Measurements from ENCODE around the gene DCC.
"Not testable (repeated sequence)": the region's sequence is repeated elsewhere in the genome, so short reads cannot be mapped to it uniquely, and the experiment has no call there.

DCC gene

DNA sequence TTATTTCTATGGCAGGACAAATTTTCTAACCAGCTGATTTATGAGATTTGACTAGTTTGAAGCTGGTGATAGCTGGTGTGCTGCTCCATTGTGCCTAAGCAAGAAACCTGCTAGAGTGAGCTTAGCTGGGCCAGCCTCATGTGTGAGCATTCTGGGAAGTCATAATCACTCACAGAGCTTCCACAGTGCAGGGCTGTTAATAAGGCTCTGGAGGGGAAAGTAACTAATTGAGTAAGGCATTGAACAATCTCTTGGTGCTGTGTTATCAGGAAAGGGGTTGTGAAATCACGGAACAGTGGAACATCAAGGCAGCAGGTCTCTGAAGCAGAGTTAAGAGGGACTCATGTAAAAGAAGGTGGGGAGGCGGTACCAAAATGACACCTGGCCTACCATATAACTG lies 1111.9 kb downstream of the DCC start:
- no peaks in the 10 kb centered on the region for H3K4me1 Mint-ChIP-seq
- no peak for DNase-seq
- no peaks in the 10 kb centered on the region for H3K36me3 Mint-ChIP-seq (ENCODE audit: low read depth)
- no peaks in the 10 kb centered on the region for H3K27me3 Mint-ChIP-seq (ENCODE audit: low read depth, poor library complexity)
- no peaks in the 10 kb centered on the region for H3K9me3 Mint-ChIP-seq
- TF ChIP-seq, protein P1, sequence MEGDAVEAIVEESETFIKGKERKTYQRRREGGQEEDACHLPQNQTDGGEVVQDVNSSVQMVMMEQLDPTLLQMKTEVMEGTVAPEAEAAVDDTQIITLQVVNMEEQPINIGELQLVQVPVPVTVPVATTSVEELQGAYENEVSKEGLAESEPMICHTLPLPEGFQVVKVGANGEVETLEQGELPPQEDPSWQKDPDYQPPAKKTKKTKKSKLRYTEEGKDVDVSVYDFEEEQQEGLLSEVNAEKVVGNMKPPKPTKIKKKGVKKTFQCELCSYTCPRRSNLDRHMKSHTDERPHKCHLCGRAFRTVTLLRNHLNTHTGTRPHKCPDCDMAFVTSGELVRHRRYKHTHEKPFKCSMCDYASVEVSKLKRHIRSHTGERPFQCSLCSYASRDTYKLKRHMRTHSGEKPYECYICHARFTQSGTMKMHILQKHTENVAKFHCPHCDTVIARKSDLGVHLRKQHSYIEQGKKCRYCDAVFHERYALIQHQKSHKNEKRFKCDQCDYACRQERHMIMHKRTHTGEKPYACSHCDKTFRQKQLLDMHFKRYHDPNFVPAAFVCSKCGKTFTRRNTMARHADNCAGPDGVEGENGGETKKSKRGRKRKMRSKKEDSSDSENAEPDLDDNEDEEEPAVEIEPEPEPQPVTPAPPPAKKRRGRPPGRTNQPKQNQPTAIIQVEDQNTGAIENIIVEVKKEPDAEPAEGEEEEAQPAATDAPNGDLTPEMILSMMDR (IDR thresholded peaks at IDR 0.05) = no peak
- H3K27ac Mint-ChIP-seq = no peak overlapping the region
- H3K4me3 Mint-ChIP-seq = no peak overlapping the region

DNA sequence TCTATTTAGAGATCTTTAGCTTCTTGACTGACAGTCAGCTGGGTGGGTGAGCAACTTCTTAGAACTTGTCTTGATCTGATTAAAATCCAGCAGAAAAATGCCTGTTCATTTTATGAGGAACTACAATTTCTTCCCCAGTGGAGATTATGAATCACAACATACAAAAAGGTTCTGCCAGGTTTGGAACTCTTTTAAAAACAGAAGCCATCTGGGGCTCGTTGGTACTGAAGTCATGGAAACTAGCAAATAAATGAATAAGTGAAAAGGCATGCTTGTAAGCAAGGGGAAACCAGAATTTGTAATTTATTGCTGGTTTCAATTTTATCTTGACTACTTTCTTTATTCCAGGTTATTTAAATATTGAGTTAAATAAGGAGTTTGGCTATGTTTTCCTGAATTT lies 1117.1 kb downstream of the DCC start:
- TF ChIP-seq, protein P1 (IDR thresholded peaks at IDR 0.05) = no peak
- Mint-ChIP-seq H3K36me3 (ENCODE audit: low read depth) (no peaks in the 10 kb centered on the region), H3K4me3 (no peak overlapping the region), H3K27me3 (ENCODE audit: low read depth, poor library complexity) (no peaks in the 10 kb centered on the region), H3K27ac (no peak overlapping the region), H3K4me1 (peaks cover 6% of the 10 kb centered on the region), H3K9me3 (no peaks in the 10 kb centered on the region)
- no peak for DNase-seq

GRCh38 chr18:53458268-53458667 lies 1118.3 kb downstream of the DCC start:
- H3K9me3 Mint-ChIP-seq = no peaks in the 10 kb centered on the region
- TF ChIP-seq, protein P1 (IDR thresholded peaks at IDR 0.05) = no peak

DNA sequence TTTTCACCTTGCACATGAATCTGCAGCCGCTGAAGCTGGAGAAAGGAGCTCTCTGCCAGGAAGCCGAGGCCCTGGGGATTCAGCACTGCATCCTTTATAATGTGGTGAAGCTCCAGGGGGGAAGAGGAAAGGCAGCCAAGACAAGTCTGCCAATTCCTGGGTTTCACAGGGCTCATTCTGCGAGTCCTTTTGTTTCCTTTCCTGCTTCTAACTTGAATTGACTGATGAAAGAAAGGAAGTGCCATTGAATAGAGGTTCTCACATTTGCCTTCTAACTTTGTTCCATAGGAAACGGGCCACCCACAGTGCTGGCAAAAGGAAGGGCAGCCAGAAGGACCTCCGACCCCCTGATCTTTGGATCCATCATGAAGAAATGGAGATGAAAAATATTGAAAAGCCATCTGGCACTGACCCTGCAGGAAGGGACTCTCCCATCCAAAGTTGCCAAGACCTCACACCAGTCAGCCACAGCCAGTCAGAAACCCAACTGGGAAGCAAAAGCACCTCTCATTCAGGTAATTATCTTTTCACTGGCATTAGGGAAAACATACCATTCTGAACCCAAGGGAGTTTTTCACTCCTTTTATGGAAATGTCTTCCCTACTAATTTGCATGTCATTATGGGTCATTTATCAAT lies 1119.1 kb downstream of the DCC start:
- DNase-seq = no peak
- peaks cover 6% of the 10 kb centered on the region for H3K4me1 Mint-ChIP-seq

More at GRCh38 chr18:53458268-53458667, 1118.3 kb downstream of the DCC start:
- H3K27ac Mint-ChIP-seq = no peak overlapping the region
- H3K4me3 Mint-ChIP-seq = no peak overlapping the region
- DNase-seq = no peak
- no peaks in the 10 kb centered on the region for H3K36me3 Mint-ChIP-seq (ENCODE audit: low read depth)
- H3K4me1 Mint-ChIP-seq = peaks cover 6% of the 10 kb centered on the region
- no peaks in the 10 kb centered on the region for H3K27me3 Mint-ChIP-seq (ENCODE audit: low read depth, poor library complexity)

GRCh38 chr18:53467756-53468155 lies 1127.8 kb downstream of the DCC start:
- Mint-ChIP-seq H3K4me1 (no peaks in the 10 kb centered on the region), H3K27ac (no peak overlapping the region), H3K4me3 (no peak overlapping the region), H3K27me3 (ENCODE audit: low read depth, poor library complexity) (peaks cover 6% of the 10 kb centered on the region), H3K9me3 (no peaks in the 10 kb centered on the region), H3K36me3 (ENCODE audit: low read depth) (no peaks in the 10 kb centered on the region)
- DNase-seq = no peak
- TF ChIP-seq, protein P1 (IDR thresholded peaks at IDR 0.05) = no peak

More for the DNA sequence above, 1119.1 kb downstream of the DCC start:
- Mint-ChIP-seq H3K4me3 (no peak overlapping the region), H3K27ac (no peak overlapping the region), H3K27me3 (ENCODE audit: low read depth, poor library complexity) (no peaks in the 10 kb centered on the region), H3K9me3 (no peaks in the 10 kb centered on the region), H3K36me3 (ENCODE audit: low read depth) (no peaks in the 10 kb centered on the region)
- TF ChIP-seq, protein P1 (IDR thresholded peaks at IDR 0.05) = no peak

DNA sequence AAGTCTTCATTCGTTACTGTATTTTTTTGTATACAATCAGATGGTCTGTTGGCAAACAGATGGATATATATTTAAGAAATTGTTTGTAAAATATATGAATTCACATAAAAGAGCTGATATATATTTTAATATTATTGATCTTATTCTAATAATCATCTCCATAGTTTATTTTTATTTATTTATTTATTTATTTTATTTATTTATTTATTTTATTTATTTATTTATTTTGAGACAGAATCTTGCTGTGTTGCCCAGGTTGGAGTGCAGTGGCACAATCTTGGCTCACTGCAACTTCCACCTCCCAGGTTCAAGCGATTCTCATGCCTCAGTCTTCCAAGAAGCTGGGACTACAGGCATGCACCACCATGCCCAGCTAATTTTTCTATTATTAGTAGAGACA lies 1128.2 kb downstream of the DCC start:
- not testable (repeated sequence) for H3K36me3 Mint-ChIP-seq (ENCODE audit: low read depth); H3K27me3 Mint-ChIP-seq (ENCODE audit: low read depth, poor library complexity); H3K27ac Mint-ChIP-seq; H3K9me3 Mint-ChIP-seq; H3K4me3 Mint-ChIP-seq; H3K4me1 Mint-ChIP-seq; DNase-seq

Measured in nephron progenitor cell (in vitro differentiated cells).